SK-N-SH (cell line): Measurements from ENCODE around the gene NEK7. TPM values are rescaled to one million over a fixed set of nuclear protein-coding genes. Genes with fewer than 3 reads are reported as not detected.
A peak's percentile ranks its signal among the peaks of the same experiment; 100 is the strongest.

Source experiments
- CTCF ChIA-PET: fragments of 300-600, 350-600 bp; formaldehyde crosslinking; extraction: SDS; loops from one replicate; lab custom pipeline; 2021; lab: Yijun Ruan, JAX
- POLR2A ChIA-PET: fragments of 350-600 bp; sonication (Branson Sonifier 250); formaldehyde crosslinking; extraction: SDS; loops from one replicate; lab custom pipeline; 2020; ENCODE audit warnings: antibody characterized with exemption, inconsistent platforms; lab: Yijun Ruan, JAX
- DNase-seq: peaks from one replicate; pipeline ENCODE4 v3.0.0; 2012
- H2AFZ ChIP-seq: fragments of 200-600 bp; sonication (generic); 2 replicates; pipeline ENCODE4 v1.8.1; 2016; ENCODE audit warnings: antibody characterized with exemption, mild to moderate bottlenecking, low read depth
- H3F3A ChIP-seq: fragments of 200-600 bp; sonication (generic); replicated peaks from 2 replicates; pipeline ENCODE3; 2016; ENCODE audit warnings: antibody characterized with exemption, mild to moderate bottlenecking; ENCODE audit not compliant: insufficient read depth
- H3K27ac ChIP-seq, 2 experiments: fragments of 200-500 bp in 1 of 2; fragments of 200-600 bp in 1 of 2; sonication (Bioruptor generic) in 1 of 2; sonication (generic), shearing (Covaris generic) in 1 of 2; 2 replicates each; pipeline versions ENCODE4 v1.5.1 to v1.6.1; 2014 to 2016; ENCODE audit warnings: low read depth in 2 of 2, inconsistent platforms in 1 of 2, low read length in 1 of 2, mild to moderate bottlenecking in 1 of 2, mixed read lengths in 1 of 2
- H3K27me3 ChIP-seq: fragments of 200-600 bp; sonication (generic), shearing (Covaris generic); 2 replicates; pipeline ENCODE4 v1.6.1; 2016; ENCODE audit warnings: mixed run types; ENCODE audit not compliant: insufficient read depth
- H3K36me3 ChIP-seq, 2 experiments: fragments of 200-500 bp in 1 of 2; fragments of 200-600 bp in 1 of 2; sonication (Bioruptor generic) in 1 of 2; sonication (generic) in 1 of 2; replicated peaks in 1 of 2; 2 replicates each; pipeline versions ENCODE3 to v1.5.1; 2014 to 2016; ENCODE audit warnings: low read length in 1 of 2, mild to moderate bottlenecking in 1 of 2; ENCODE audit not compliant: insufficient read depth in 2 of 2, control insufficient read depth in 1 of 2
- H3K4me1 ChIP-seq, 2 experiments: fragments of 200-500 bp in 1 of 2; fragments of 200-600 bp in 1 of 2; sonication (Bioruptor generic) in 1 of 2; sonication (generic), shearing (Covaris generic) in 1 of 2; 2 replicates each; pipeline versions ENCODE4 v1.5.1 to v1.6.1; 2014 to 2016; ENCODE audit warnings: low read depth in 1 of 2, low read length in 1 of 2, mixed run types in 1 of 2; ENCODE audit not compliant: insufficient read depth in 2 of 2, control insufficient read depth in 1 of 2
- H3K4me2 ChIP-seq: fragments of 200-600 bp; sonication (generic), shearing (Covaris generic); 2 replicates; pipeline ENCODE4 v1.6.1; 2017; ENCODE audit warnings: mixed run types
- H3K4me3 ChIP-seq, 2 experiments: fragments of 200-500 bp in 1 of 2; fragments of 200-600 bp in 1 of 2; sonication (Bioruptor generic) in 1 of 2; sonication (generic), shearing (Covaris generic) in 1 of 2; 2 replicates each; pipeline versions ENCODE4 v1.5.1 to v1.8.1; 2014 to 2016; ENCODE audit warnings: low read depth in 2 of 2, inconsistent platforms in 1 of 2, low read length in 1 of 2, mild to moderate bottlenecking in 1 of 2, mixed read lengths in 1 of 2, moderate library complexity in 1 of 2
- H3K79me2 ChIP-seq: fragments of 200-600 bp; sonication (generic); 2 replicates; pipeline ENCODE4 v1.8.1; 2017; ENCODE audit warnings: mild to moderate bottlenecking; ENCODE audit not compliant: insufficient read depth
- H3K9ac ChIP-seq: fragments of 200-600 bp; sonication (generic); 2 replicates; pipeline ENCODE4 v1.6.1; 2017; ENCODE audit warnings: mixed run types
- H3K9me2 ChIP-seq: fragments of 200-600 bp; sonication (generic); 2 replicates; pipeline ENCODE4 v1.6.1; 2017; ENCODE audit warnings: mixed run types
- H3K9me3 ChIP-seq: fragments of 200-600 bp; sonication (generic); 2 replicates; pipeline ENCODE4 v1.6.1; 2017; ENCODE audit warnings: mixed run types, mild to moderate bottlenecking, moderate library complexity
- H4K20me1 ChIP-seq: fragments of 200-600 bp; sonication (generic); 2 replicates; pipeline ENCODE4 v1.6.1; 2017; ENCODE audit warnings: mild to moderate bottlenecking, mixed run types; ENCODE audit not compliant: insufficient read depth
- FOSL2 ChIP-seq: IDR thresholded peaks from 2 replicates; pipeline ENCODE4 v1.4.0; 2012; ENCODE audit warnings: low read depth, mild to moderate bottlenecking, moderate library complexity, borderline replicate concordance
- GATA2 ChIP-seq: sonication (generic); formaldehyde crosslinking; IDR thresholded peaks from 2 replicates; pipeline ENCODE4 v1.5.0; 2020; ENCODE audit warnings: mild to moderate bottlenecking, missing genetic modification reagents
- JUND ChIP-seq: IDR thresholded peaks from 2 replicates; pipeline ENCODE4 v1.4.0; 2012
- NFIC ChIP-seq: IDR thresholded peaks from 2 replicates; pipeline ENCODE4 v1.4.0; 2012; ENCODE audit warnings: borderline replicate concordance
- NRF1 ChIP-seq: IDR thresholded peaks from 2 replicates; pipeline ENCODE4 v1.6.1; 2012; ENCODE audit warnings: low read depth, mild to moderate bottlenecking, low read length
- POLR2AphosphoS5 ChIP-seq: IDR thresholded peaks from 2 replicates; pipeline ENCODE4 v1.6.1; 2012; ENCODE audit warnings: low read depth, low read length
- RXRA ChIP-seq: IDR thresholded peaks from 2 replicates; pipeline ENCODE4 v1.4.0; 2012; ENCODE audit warnings: low read depth, mild to moderate bottlenecking, borderline replicate concordance
- SIN3A ChIP-seq: IDR thresholded peaks from 2 replicates; pipeline ENCODE4 v1.6.1; 2012; ENCODE audit warnings: low read depth, mild to moderate bottlenecking, low read length, moderate library complexity, borderline replicate concordance
- SMC3 ChIP-seq: IDR thresholded peaks from 2 replicates; pipeline ENCODE4 v1.6.1; 2012; ENCODE audit warnings: low read depth, low read length, improper control_type of control experiment
- TAF1 ChIP-seq: IDR thresholded peaks from 2 replicates; pipeline ENCODE4 v1.6.1; 2012; ENCODE audit warnings: low read depth, mild to moderate bottlenecking, low read length, moderate library complexity, borderline replicate concordance
- TEAD4 ChIP-seq: IDR thresholded peaks from 2 replicates; pipeline ENCODE4 v1.4.0; 2012; ENCODE audit warnings: mild to moderate bottlenecking, borderline replicate concordance; ENCODE audit not compliant: insufficient read depth
- WGBS: methylation state at CpG from one replicate; pipeline ENCODE4 v1.1.6; 2017; ENCODE audit warnings: low lambda C conversion rate; 5-methylcytosine and 5-hydroxymethylcytosine counted together
- polyA plus RNA-seq, 3 experiments: library from polyadenylated mRNA; depleted of rRNA; stranded (reverse); fragments of >200 nt; gene quantifications; 2 replicates each; pipeline ENCODE4 v1.2.3, GENCODE V29; 2012
- TF ChIP-seq, protein P1 (sequence below): IDR thresholded peaks from 2 replicates; pipeline ENCODE4 v1.6.1; 2012; ENCODE audit warnings: mild to moderate bottlenecking, low read depth, low read length, moderate library complexity
- TF ChIP-seq, protein P2 (sequence below): fragments of 150-350 bp; IDR thresholded peaks from 2 replicates; pipeline ENCODE4 v1.6.1; 2017; ENCODE audit warnings: antibody characterized with exemption, low read length, low read depth, borderline replicate concordance
- TF ChIP-seq, protein P3 (sequence below): fragments of 150-350 bp; IDR thresholded peaks from 2 replicates; pipeline ENCODE4 v1.6.1; 2016; ENCODE audit warnings: mild to moderate bottlenecking, low read depth, low read length

Gene NEK7
- polyA plus RNA-seq, 1 of the 3 experiments (the other 2 are of a cell fraction), result 85.8 TPM

DNA sequence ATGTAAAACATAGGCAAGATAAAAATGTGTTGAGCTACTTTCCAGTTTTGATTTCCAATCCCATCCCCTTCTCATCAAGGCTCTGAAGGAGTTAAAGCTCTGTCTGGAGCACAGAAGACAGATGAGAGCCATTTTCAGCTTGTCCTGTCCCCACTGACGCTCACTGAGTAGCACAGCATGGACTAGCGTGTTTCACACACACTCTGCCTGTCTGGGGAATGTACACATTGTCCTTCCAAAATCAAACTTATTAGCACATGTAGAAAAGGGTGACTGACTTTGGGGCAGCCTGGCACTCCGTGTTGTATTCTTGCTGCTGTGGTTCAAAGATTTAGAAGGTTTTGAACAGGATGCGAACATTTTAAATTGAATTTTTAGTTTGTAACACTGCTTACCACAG, 139.2 kb downstream of the NEK7 start:
- Histone ChIP-seq H3K36me3 (peaks cover 93 to 97% of the 10 kb centered on the region in 2 experiments), H3K27ac (no peak overlapping the region; a peak in 1 of 4 replicates), H3K27me3 (no peaks in the 10 kb centered on the region), H3K9me2 (no peaks in the 10 kb centered on the region), H3F3A (peaks cover 49% of the 10 kb centered on the region), H3K9me3 (no peaks in the 10 kb centered on the region), H2AFZ (no peak overlapping the region), H4K20me1 (no peaks in the 10 kb centered on the region), H3K4me2 (no peak overlapping the region), H3K4me3 (no peak overlapping the region), H3K79me2 (peaks cover 74% of the 10 kb centered on the region), H3K4me1 (peaks cover 5 to 9% of the 10 kb centered on the region in 2 experiments; a peak in 3 of 4 replicates), H3K9ac (no peak overlapping the region)
- ChIA-PET CTCF (no interaction called here), POLR2A (no interaction called here)
- TF ChIP-seq NFIC (no peak), SMC3 (no peak), JUND (no peak), TAF1 (no peak), SIN3A (no peak), RXRA (no peak), TEAD4 (no peak), FOSL2 (no peak)
- TF ChIP-seq, protein P1, sequence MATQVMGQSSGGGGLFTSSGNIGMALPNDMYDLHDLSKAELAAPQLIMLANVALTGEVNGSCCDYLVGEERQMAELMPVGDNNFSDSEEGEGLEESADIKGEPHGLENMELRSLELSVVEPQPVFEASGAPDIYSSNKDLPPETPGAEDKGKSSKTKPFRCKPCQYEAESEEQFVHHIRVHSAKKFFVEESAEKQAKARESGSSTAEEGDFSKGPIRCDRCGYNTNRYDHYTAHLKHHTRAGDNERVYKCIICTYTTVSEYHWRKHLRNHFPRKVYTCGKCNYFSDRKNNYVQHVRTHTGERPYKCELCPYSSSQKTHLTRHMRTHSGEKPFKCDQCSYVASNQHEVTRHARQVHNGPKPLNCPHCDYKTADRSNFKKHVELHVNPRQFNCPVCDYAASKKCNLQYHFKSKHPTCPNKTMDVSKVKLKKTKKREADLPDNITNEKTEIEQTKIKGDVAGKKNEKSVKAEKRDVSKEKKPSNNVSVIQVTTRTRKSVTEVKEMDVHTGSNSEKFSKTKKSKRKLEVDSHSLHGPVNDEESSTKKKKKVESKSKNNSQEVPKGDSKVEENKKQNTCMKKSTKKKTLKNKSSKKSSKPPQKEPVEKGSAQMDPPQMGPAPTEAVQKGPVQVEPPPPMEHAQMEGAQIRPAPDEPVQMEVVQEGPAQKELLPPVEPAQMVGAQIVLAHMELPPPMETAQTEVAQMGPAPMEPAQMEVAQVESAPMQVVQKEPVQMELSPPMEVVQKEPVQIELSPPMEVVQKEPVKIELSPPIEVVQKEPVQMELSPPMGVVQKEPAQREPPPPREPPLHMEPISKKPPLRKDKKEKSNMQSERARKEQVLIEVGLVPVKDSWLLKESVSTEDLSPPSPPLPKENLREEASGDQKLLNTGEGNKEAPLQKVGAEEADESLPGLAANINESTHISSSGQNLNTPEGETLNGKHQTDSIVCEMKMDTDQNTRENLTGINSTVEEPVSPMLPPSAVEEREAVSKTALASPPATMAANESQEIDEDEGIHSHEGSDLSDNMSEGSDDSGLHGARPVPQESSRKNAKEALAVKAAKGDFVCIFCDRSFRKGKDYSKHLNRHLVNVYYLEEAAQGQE, result no peak
- TF ChIP-seq, protein P2, sequence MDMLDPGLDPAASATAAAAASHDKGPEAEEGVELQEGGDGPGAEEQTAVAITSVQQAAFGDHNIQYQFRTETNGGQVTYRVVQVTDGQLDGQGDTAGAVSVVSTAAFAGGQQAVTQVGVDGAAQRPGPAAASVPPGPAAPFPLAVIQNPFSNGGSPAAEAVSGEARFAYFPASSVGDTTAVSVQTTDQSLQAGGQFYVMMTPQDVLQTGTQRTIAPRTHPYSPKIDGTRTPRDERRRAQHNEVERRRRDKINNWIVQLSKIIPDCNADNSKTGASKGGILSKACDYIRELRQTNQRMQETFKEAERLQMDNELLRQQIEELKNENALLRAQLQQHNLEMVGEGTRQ, result no peak
- no peak for DNase-seq
- 90% methylated on average over 4 of the region's 4 CpGs for WGBS

DNA sequence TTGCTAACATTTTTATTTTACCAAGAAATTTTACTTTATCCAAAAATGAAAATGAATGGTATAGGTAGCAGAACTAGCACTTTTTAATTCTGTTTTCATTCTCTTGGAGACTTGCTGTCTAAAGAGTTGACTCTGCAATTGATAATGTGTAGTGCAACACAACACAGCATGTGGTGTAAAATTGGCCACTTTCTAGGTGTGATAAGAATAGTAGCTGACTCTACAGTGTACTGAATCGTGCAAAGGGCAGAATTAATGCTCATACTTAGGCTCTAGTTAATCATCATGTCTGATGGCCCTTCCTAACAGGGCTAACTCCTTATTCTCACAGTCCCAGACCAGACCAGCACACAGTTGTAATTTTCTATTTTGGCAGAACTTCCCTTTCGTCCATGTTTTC, 140.5 kb downstream of the NEK7 start:
- Histone ChIP-seq H3K4me2 (no peak overlapping the region), H3K9ac (no peak overlapping the region), H3K27ac (no peak overlapping the region), H3K27me3 (no peaks in the 10 kb centered on the region), H3F3A (peaks cover 47% of the 10 kb centered on the region), H2AFZ (no peak overlapping the region), H3K9me2 (no peaks in the 10 kb centered on the region), H3K4me3 (no peak overlapping the region), H3K36me3 (peaks cover 88 to 93% of the 10 kb centered on the region in 2 experiments), H3K79me2 (peaks cover 61% of the 10 kb centered on the region), H4K20me1 (no peaks in the 10 kb centered on the region), H3K4me1 (peaks cover 5 to 7% of the 10 kb centered on the region in 2 experiments; a peak in 3 of 4 replicates), H3K9me3 (no peaks in the 10 kb centered on the region)
- TF ChIP-seq SMC3, result no peak
- TF ChIP-seq RXRA, result no peak
- no peak for TF ChIP-seq NRF1
- TF ChIP-seq POLR2AphosphoS5, result 0 out of 2 replicates have a peak, but pooled peaks have one; percentile 2
- TF ChIP-seq, protein P3, sequence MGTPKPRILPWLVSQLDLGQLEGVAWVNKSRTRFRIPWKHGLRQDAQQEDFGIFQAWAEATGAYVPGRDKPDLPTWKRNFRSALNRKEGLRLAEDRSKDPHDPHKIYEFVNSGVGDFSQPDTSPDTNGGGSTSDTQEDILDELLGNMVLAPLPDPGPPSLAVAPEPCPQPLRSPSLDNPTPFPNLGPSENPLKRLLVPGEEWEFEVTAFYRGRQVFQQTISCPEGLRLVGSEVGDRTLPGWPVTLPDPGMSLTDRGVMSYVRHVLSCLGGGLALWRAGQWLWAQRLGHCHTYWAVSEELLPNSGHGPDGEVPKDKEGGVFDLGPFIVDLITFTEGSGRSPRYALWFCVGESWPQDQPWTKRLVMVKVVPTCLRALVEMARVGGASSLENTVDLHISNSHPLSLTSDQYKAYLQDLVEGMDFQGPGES, result no peak
- no peak for TF ChIP-seq GATA2 (CRISPR knock-in tag)
- TF ChIP-seq NFIC, result no peak
- WGBS, result 100% methylated on average over 2 of the region's 2 CpGs
- DNase-seq, result no peak
- ChIA-PET CTCF (no interaction called here), POLR2A (no interaction called here)
